T-helper 1 cell treated with Interleukin-12 subunit alpha and Interleukin-12 subunit beta and Interleukin-4 antibody, amounts not matched to agents 30 μg/mL and 1 μg/mL, for 36 hours (primary cell): ENCODE data around the gene LATS2.
A peak's percentile ranks its signal among the peaks of the same experiment; 100 is the strongest.

ENCODE experiments used
- H3K27ac Mint-ChIP-seq: one replicate; pipeline ENCODE4 v1.8.0; 2021; ENCODE audit warnings: mild to moderate bottlenecking, mixed read lengths
- H3K27me3 Mint-ChIP-seq: one replicate; pipeline ENCODE4 v1.8.0; 2021; ENCODE audit warnings: low read depth, mixed read lengths
- H3K36me3 Mint-ChIP-seq: one replicate; pipeline ENCODE4 v1.8.0; 2021; ENCODE audit warnings: low read depth, mixed read lengths
- H3K4me1 Mint-ChIP-seq: one replicate; pipeline ENCODE4 v1.8.0; 2021; ENCODE audit warnings: low read depth, mixed read lengths
- H3K4me3 Mint-ChIP-seq: one replicate; pipeline ENCODE4 v1.8.0; 2021; ENCODE audit warnings: mild to moderate bottlenecking, moderate library complexity, mixed read lengths
- H3K9me3 Mint-ChIP-seq: one replicate; pipeline ENCODE4 v1.8.0; 2021; ENCODE audit warnings: mixed read lengths

LATS2 gene

GRCh38 chr13:21010621-21011020 lies 50.8 kb downstream of the LATS2 start:
- Mint-ChIP-seq H3K27ac (peak overlapping the region; percentile 68), H3K4me3 (no peak overlapping the region), H3K36me3 (peaks cover 4% of the 10 kb centered on the region), H3K9me3 (peaks cover 11% of the 10 kb centered on the region), H3K4me1 (peaks cover 14% of the 10 kb centered on the region), H3K27me3 (no peaks in the 10 kb centered on the region)

- H3K9me3 Mint-ChIP-seq = peaks cover 11% of the 10 kb centered on the region
- H3K27me3 Mint-ChIP-seq = no peaks in the 10 kb centered on the region
- H3K27ac Mint-ChIP-seq = no peak overlapping the region
- H3K4me1 Mint-ChIP-seq = peaks cover 14% of the 10 kb centered on the region
- peaks cover 4% of the 10 kb centered on the region for H3K36me3 Mint-ChIP-seq
- H3K4me3 Mint-ChIP-seq = no peak overlapping the region
Measured at GRCh38 chr13:21009036-21009435, 52.4 kb downstream of the LATS2 start.

GRCh38 chr13:21008026-21008425 lies 53.4 kb downstream of the LATS2 start:
- Mint-ChIP-seq H3K27me3 (no peaks in the 10 kb centered on the region), H3K27ac (no peak overlapping the region), H3K9me3 (peaks cover 11% of the 10 kb centered on the region), H3K4me3 (no peak overlapping the region), H3K4me1 (peaks cover 14% of the 10 kb centered on the region), H3K36me3 (peaks cover 4% of the 10 kb centered on the region)

GRCh38 chr13:21006141-21007005 lies 55.0 kb downstream of the LATS2 start:
- H3K4me1 Mint-ChIP-seq = peaks cover 13% of the 10 kb centered on the region
- H3K27ac Mint-ChIP-seq = no peak overlapping the region
- peaks cover 1% of the 10 kb centered on the region for H3K27me3 Mint-ChIP-seq
- H3K4me3 Mint-ChIP-seq = no peak overlapping the region
- peaks cover 11% of the 10 kb centered on the region for H3K9me3 Mint-ChIP-seq
- H3K36me3 Mint-ChIP-seq = peaks cover 4% of the 10 kb centered on the region

GRCh38 chr13:21005193-21005592 lies 56.2 kb downstream of the LATS2 start:
- Mint-ChIP-seq H3K27ac (no peak overlapping the region), H3K27me3 (peaks cover 3% of the 10 kb centered on the region), H3K36me3 (no peaks in the 10 kb centered on the region), H3K4me1 (peaks cover 2% of the 10 kb centered on the region), H3K9me3 (peaks cover under 1% of the 10 kb centered on the region), H3K4me3 (no peak overlapping the region)

GRCh38 chr13:21001471-21001870 lies 59.9 kb downstream of the LATS2 start:
- Mint-ChIP-seq H3K27ac (no peak overlapping the region), H3K4me3 (no peak overlapping the region), H3K9me3 (no peaks in the 10 kb centered on the region), H3K27me3 (peaks cover 3% of the 10 kb centered on the region), H3K4me1 (no peaks in the 10 kb centered on the region), H3K36me3 (no peaks in the 10 kb centered on the region)

GRCh38 chr13:21000647-21001046 lies 60.7 kb downstream of the LATS2 start:
- Mint-ChIP-seq H3K4me3 (no peak overlapping the region), H3K9me3 (no peaks in the 10 kb centered on the region), H3K27me3 (peaks cover 3% of the 10 kb centered on the region), H3K36me3 (no peaks in the 10 kb centered on the region), H3K27ac (no peak overlapping the region), H3K4me1 (no peaks in the 10 kb centered on the region)

GRCh38 chr13:20998649-20999415 lies 62.6 kb downstream of the LATS2 start:
- Mint-ChIP-seq H3K4me3 (no peak overlapping the region), H3K9me3 (no peaks in the 10 kb centered on the region), H3K27ac (no peak overlapping the region), H3K27me3 (peaks cover 3% of the 10 kb centered on the region), H3K4me1 (no peaks in the 10 kb centered on the region), H3K36me3 (no peaks in the 10 kb centered on the region)

- H3K36me3 Mint-ChIP-seq = no peaks in the 10 kb centered on the region
- no peak overlapping the region for H3K27ac Mint-ChIP-seq
- no peaks in the 10 kb centered on the region for H3K4me1 Mint-ChIP-seq
- H3K9me3 Mint-ChIP-seq = no peaks in the 10 kb centered on the region
- no peak overlapping the region for H3K4me3 Mint-ChIP-seq
- H3K27me3 Mint-ChIP-seq = peaks cover 3% of the 10 kb centered on the region
Measured at GRCh38 chr13:20997301-20998161, 63.9 kb downstream of the LATS2 start.

GRCh38 chr13:20995245-20995838 lies 66.0 kb downstream of the LATS2 start:
- H3K36me3 Mint-ChIP-seq = no peaks in the 10 kb centered on the region
- H3K4me1 Mint-ChIP-seq = no peaks in the 10 kb centered on the region
- no peak overlapping the region for H3K27ac Mint-ChIP-seq
- no peaks in the 10 kb centered on the region for H3K27me3 Mint-ChIP-seq
- no peaks in the 10 kb centered on the region for H3K9me3 Mint-ChIP-seq
- H3K4me3 Mint-ChIP-seq = no peak overlapping the region

GRCh38 chr13:20994441-20994821 lies 67.0 kb downstream of the LATS2 start:
- no peaks in the 10 kb centered on the region for H3K4me1 Mint-ChIP-seq
- H3K27me3 Mint-ChIP-seq = no peaks in the 10 kb centered on the region
- no peak overlapping the region for H3K27ac Mint-ChIP-seq
- H3K9me3 Mint-ChIP-seq = no peaks in the 10 kb centered on the region
- H3K4me3 Mint-ChIP-seq = no peak overlapping the region
- no peaks in the 10 kb centered on the region for H3K36me3 Mint-ChIP-seq

GRCh38 chr13:20993661-20994440 lies 67.5 kb downstream of the LATS2 start:
- no peaks in the 10 kb centered on the region for H3K9me3 Mint-ChIP-seq
- no peak overlapping the region for H3K4me3 Mint-ChIP-seq
- no peaks in the 10 kb centered on the region for H3K27me3 Mint-ChIP-seq
- no peak overlapping the region for H3K27ac Mint-ChIP-seq
- H3K36me3 Mint-ChIP-seq = no peaks in the 10 kb centered on the region
- H3K4me1 Mint-ChIP-seq = no peaks in the 10 kb centered on the region

- Mint-ChIP-seq H3K4me3 (no peak overlapping the region), H3K36me3 (no peaks in the 10 kb centered on the region), H3K9me3 (no peaks in the 10 kb centered on the region), H3K27ac (no peak overlapping the region), H3K27me3 (no peaks in the 10 kb centered on the region), H3K4me1 (no peaks in the 10 kb centered on the region)
Measured at GRCh38 chr13:20993211-20993610, 68.2 kb downstream of the LATS2 start.
